Measurements from ENCODE around the gene PVALEF.

Gene PVALEF

GRCh38 chr17:81126281-81127132 lies 38.8 kb upstream of the PVALEF start:
- no peak for DNase-seq (ENCODE audit: low read depth, low spot score)
- no peak overlapping the region for H3K4me3 ChIP-seq (ENCODE audit: insufficient read length, low read depth)
- peak overlapping the region; percentile 26 for H3K9ac ChIP-seq (ENCODE audit: insufficient read length, low read depth)
- H3K27me3 ChIP-seq (ENCODE audit: insufficient read depth, insufficient read length) = no peaks in the 10 kb centered on the region
- H3K9me3 ChIP-seq (ENCODE audit: insufficient read depth, low read length) = no peaks in the 10 kb centered on the region
- TF ChIP-seq SUZ12 (IDR thresholded peaks at IDR 0.05; ENCODE audit: extremely low read depth, insufficient read depth, insufficient read length) (no peak), YY1 (IDR thresholded peaks at IDR 0.05; ENCODE audit: insufficient read depth, insufficient read length) (no peak), ZNF274 (IDR thresholded peaks at IDR 0.05; ENCODE audit: low read depth, low read length) (no peak)
- H3K36me3 ChIP-seq (ENCODE audit: insufficient read depth, insufficient read length, low read length) = no peaks in the 10 kb centered on the region
- H3K4me1 ChIP-seq (ENCODE audit: insufficient read depth, insufficient read length) = peaks cover 40% of the 10 kb centered on the region

- no peak for TF ChIP-seq YY1 (IDR thresholded peaks at IDR 0.05; ENCODE audit: insufficient read depth, insufficient read length)
- TF ChIP-seq ZNF274 (IDR thresholded peaks at IDR 0.05; ENCODE audit: low read depth, low read length) = no peak
- no peak for TF ChIP-seq SUZ12 (IDR thresholded peaks at IDR 0.05; ENCODE audit: extremely low read depth, insufficient read depth, insufficient read length)
- Histone ChIP-seq H3K36me3 (ENCODE audit: insufficient read depth, insufficient read length, low read length) (no peaks in the 10 kb centered on the region), H3K9ac (ENCODE audit: insufficient read length, low read depth) (peak overlapping the region; percentile 56), H3K4me1 (ENCODE audit: insufficient read depth, insufficient read length) (peaks cover 43% of the 10 kb centered on the region), H3K9me3 (ENCODE audit: insufficient read depth, low read length) (no peaks in the 10 kb centered on the region), H3K4me3 (ENCODE audit: insufficient read length, low read depth) (no peak overlapping the region), H3K27me3 (ENCODE audit: insufficient read depth, insufficient read length) (no peaks in the 10 kb centered on the region)
- DNase-seq (ENCODE audit: low read depth, low spot score) = no peak
Measured at GRCh38 chr17:81127133-81127455, 38.2 kb upstream of the PVALEF start.

- no peaks in the 10 kb centered on the region for H3K9me3 ChIP-seq (ENCODE audit: insufficient read depth, low read length)
- no peak overlapping the region for H3K9ac ChIP-seq (ENCODE audit: insufficient read length, low read depth)
- no peaks in the 10 kb centered on the region for H3K27me3 ChIP-seq (ENCODE audit: insufficient read depth, insufficient read length)
- no peaks in the 10 kb centered on the region for H3K36me3 ChIP-seq (ENCODE audit: insufficient read depth, insufficient read length, low read length)
- DNase-seq (ENCODE audit: low read depth, low spot score) = no peak
- H3K4me3 ChIP-seq (ENCODE audit: insufficient read length, low read depth) = no peak overlapping the region
- H3K4me1 ChIP-seq (ENCODE audit: insufficient read depth, insufficient read length) = peaks cover 43% of the 10 kb centered on the region
- TF ChIP-seq YY1 (IDR thresholded peaks at IDR 0.05; ENCODE audit: insufficient read depth, insufficient read length) (no peak), SUZ12 (IDR thresholded peaks at IDR 0.05; ENCODE audit: extremely low read depth, insufficient read depth, insufficient read length) (no peak), ZNF274 (IDR thresholded peaks at IDR 0.05; ENCODE audit: low read depth, low read length) (no peak)
Measured at GRCh38 chr17:81127526-81128177, 37.7 kb upstream of the PVALEF start.

DNA sequence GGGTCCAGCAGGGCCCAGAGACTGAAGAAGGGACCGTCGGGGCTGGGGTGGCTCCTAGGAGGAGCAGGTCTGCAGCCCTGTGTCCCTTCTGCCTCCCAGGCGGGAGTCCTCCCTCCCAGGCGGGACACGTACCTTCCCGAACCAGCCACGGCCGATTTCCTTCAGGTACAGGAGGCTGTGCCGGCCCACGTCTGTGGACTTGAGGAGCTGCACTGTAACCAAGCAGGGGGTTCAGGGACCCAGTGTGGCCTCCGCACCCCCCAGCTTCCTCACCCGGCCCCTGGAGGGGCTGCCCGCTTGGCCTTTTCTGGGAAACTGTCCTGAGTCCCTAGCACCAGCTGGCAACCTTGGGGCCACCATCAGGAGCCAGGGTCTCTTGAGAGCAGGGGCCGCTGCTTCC lies 37.0 kb upstream of the PVALEF start:
- no peak for TF ChIP-seq SUZ12 (IDR thresholded peaks at IDR 0.05; ENCODE audit: extremely low read depth, insufficient read depth, insufficient read length)
- TF ChIP-seq ZNF274 (IDR thresholded peaks at IDR 0.05; ENCODE audit: low read depth, low read length) = no peak
- no peak for TF ChIP-seq YY1 (IDR thresholded peaks at IDR 0.05; ENCODE audit: insufficient read depth, insufficient read length)
- no peak for DNase-seq (ENCODE audit: low read depth, low spot score)
- Histone ChIP-seq H3K27me3 (ENCODE audit: insufficient read depth, insufficient read length) (no peaks in the 10 kb centered on the region), H3K4me1 (ENCODE audit: insufficient read depth, insufficient read length) (peaks cover 46% of the 10 kb centered on the region), H3K36me3 (ENCODE audit: insufficient read depth, insufficient read length, low read length) (no peaks in the 10 kb centered on the region), H3K9ac (ENCODE audit: insufficient read length, low read depth) (no peak overlapping the region), H3K4me3 (ENCODE audit: insufficient read length, low read depth) (no peak overlapping the region), H3K9me3 (ENCODE audit: insufficient read depth, low read length) (no peaks in the 10 kb centered on the region)

DNA sequence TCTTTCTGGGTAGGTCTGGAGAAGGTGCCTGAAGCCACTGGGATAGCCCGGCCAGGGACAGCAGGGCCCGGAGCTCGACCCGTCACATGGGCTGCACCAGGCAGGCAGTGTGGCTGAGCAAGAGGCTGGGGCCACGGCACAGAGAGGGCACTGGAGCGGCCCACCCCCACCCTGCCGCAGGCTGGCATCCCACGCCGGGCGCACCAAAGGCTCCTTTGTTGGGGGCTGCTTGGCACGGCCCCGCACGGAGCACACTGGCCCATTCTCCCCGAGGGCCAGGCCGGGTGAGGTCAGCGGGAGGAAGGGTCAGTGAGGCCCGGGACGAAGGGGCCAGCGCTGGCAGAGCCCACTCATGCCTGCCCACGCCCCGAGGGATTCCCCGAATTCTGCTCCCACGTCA lies 36.5 kb upstream of the PVALEF start:
- peaks cover 49% of the 10 kb centered on the region for H3K4me1 ChIP-seq (ENCODE audit: insufficient read depth, insufficient read length)
- H3K4me3 ChIP-seq (ENCODE audit: insufficient read length, low read depth) = no peak overlapping the region
- H3K36me3 ChIP-seq (ENCODE audit: insufficient read depth, insufficient read length, low read length) = no peaks in the 10 kb centered on the region
- H3K9ac ChIP-seq (ENCODE audit: insufficient read length, low read depth) = no peak overlapping the region
- no peak for DNase-seq (ENCODE audit: low read depth, low spot score)
- H3K27me3 ChIP-seq (ENCODE audit: insufficient read depth, insufficient read length) = no peaks in the 10 kb centered on the region
- no peak for TF ChIP-seq SUZ12 (IDR thresholded peaks at IDR 0.05; ENCODE audit: extremely low read depth, insufficient read depth, insufficient read length)
- H3K9me3 ChIP-seq (ENCODE audit: insufficient read depth, low read length) = no peaks in the 10 kb centered on the region

DNA sequence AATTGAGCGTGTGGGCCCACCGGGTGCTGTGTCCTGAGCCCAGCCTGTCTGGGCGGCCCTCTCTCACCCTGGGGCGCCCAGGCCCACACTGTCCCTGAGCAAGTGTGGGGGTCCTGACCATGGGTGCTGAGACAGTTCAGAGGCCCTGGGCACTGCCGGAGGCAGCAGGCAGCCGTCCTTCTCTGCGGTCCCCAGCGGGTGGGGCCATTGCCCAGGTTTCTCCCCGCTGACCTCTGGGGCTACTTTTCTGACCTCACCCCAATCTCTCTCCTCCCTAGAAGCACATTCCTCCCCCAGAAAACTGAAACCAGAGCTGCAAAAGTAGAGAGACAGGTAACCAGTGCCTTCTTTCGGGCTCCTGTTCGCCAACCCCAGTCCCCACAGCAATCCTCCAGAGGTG lies 36.0 kb upstream of the PVALEF start:
- Histone ChIP-seq H3K4me3 (ENCODE audit: insufficient read length, low read depth) (no peak overlapping the region), H3K27me3 (ENCODE audit: insufficient read depth, insufficient read length) (no peaks in the 10 kb centered on the region), H3K4me1 (ENCODE audit: insufficient read depth, insufficient read length) (peaks cover 53% of the 10 kb centered on the region), H3K9me3 (ENCODE audit: insufficient read depth, low read length) (no peaks in the 10 kb centered on the region), H3K9ac (ENCODE audit: insufficient read length, low read depth) (peak overlapping the region; percentile 26), H3K36me3 (ENCODE audit: insufficient read depth, insufficient read length, low read length) (no peaks in the 10 kb centered on the region)
- TF ChIP-seq SUZ12 (IDR thresholded peaks at IDR 0.05; ENCODE audit: extremely low read depth, insufficient read depth, insufficient read length) (no peak), ZNF274 (IDR thresholded peaks at IDR 0.05; ENCODE audit: low read depth, low read length) (no peak), YY1 (IDR thresholded peaks at IDR 0.05; ENCODE audit: insufficient read depth, insufficient read length) (no peak)
- DNase-seq (ENCODE audit: low read depth, low spot score) = no peak

GRCh38 chr17:81129711-81130367 lies 35.5 kb upstream of the PVALEF start:
- Histone ChIP-seq H3K4me1 (ENCODE audit: insufficient read depth, insufficient read length) (peaks cover 52% of the 10 kb centered on the region), H3K27me3 (ENCODE audit: insufficient read depth, insufficient read length) (no peaks in the 10 kb centered on the region), H3K36me3 (ENCODE audit: insufficient read depth, insufficient read length, low read length) (no peaks in the 10 kb centered on the region), H3K9ac (ENCODE audit: insufficient read length, low read depth) (peak overlapping the region; percentile 26), H3K4me3 (ENCODE audit: insufficient read length, low read depth) (no peak overlapping the region), H3K9me3 (ENCODE audit: insufficient read depth, low read length) (no peaks in the 10 kb centered on the region)
- no peak for DNase-seq (ENCODE audit: low read depth, low spot score)
- TF ChIP-seq YY1 (IDR thresholded peaks at IDR 0.05; ENCODE audit: insufficient read depth, insufficient read length) (no peak), ZNF274 (IDR thresholded peaks at IDR 0.05; ENCODE audit: low read depth, low read length) (no peak), SUZ12 (IDR thresholded peaks at IDR 0.05; ENCODE audit: extremely low read depth, insufficient read depth, insufficient read length) (no peak)

All from NT2/D1 (cell line).